ENCODE data around the gene MICOS13.

Gene MICOS13, protein sequence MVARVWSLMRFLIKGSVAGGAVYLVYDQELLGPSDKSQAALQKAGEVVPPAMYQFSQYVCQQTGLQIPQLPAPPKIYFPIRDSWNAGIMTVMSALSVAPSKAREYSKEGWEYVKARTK

GRCh38 chr19:5680437-5681368 is at the start of gene MICOS13, which contains the start of gene HSD11B1L:
Gene MICOS13 (minus strand): TSS chr19:5680516. CDS start chr19:5680486, 30 bp downstream.
Gene HSD11B1L (plus strand): TSS chr19:5681027. CDS start chr19:5684833, 3,806 bp downstream.
- H3K4me3 ChIP-seq (ENCODE audit: low read depth, low read length): peak within 1 kb of the TSS; percentile 74

- H3K4me3 ChIP-seq (ENCODE audit: low read depth, low read length): no peak overlapping the region
Measured at GRCh38 chr19:5727453-5728050, 47.2 kb upstream of the MICOS13 start.

DNA sequence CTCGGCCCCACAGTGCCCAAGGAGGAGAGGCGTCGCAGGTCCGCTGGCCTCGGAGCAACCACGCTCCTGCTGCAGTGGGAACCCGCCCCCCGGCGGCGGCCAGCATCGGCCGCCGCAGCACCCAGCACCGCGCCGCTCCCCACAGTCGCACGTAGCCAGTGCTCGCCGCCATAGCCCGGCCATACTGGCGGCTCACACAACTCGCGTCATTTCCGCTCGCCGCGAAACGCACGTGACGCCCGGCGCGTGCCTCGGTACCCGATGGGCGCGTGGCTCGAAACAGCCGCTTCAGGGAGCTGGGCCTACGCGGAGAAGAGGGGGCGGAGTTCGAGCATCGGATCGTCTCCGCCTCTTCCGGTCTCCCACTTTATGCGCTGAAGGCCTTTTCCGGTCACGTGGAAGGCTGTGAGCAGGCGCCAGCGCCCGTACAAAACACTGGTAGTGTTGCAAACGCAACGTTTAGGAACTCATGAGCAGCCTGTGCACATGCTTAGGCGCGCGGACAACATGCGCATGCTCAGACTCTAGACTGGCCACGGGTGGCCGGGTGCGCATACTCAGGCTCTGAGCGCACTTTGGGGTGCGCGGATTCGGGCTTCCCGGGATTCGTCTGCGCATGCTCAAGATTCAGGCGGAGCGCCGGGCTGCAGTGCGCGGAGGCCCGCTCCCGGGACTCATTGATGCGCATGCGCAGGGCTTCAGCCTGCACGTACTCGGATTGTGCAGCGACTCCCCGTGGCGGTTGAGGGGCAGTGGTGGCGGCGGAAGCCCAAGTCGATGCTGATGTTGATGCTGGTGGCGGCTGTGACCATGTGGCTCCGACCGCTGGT is 39.9 kb upstream of the MICOS13 start, which contains the start of the genes CATSPERD and LONP1:
CATSPERD (plus strand) TSS at position 677 of the 830 bp plus-strand sequence; CDS start at position 778, 101 bp downstream.
LONP1 (minus strand) TSS at position 186 of the 830 bp plus-strand sequence; CDS start at position 172, 14 bp downstream.
- H3K4me3 ChIP-seq (ENCODE audit: low read depth, low read length): peak within 1 kb of the TSS; percentile 98

DNA sequence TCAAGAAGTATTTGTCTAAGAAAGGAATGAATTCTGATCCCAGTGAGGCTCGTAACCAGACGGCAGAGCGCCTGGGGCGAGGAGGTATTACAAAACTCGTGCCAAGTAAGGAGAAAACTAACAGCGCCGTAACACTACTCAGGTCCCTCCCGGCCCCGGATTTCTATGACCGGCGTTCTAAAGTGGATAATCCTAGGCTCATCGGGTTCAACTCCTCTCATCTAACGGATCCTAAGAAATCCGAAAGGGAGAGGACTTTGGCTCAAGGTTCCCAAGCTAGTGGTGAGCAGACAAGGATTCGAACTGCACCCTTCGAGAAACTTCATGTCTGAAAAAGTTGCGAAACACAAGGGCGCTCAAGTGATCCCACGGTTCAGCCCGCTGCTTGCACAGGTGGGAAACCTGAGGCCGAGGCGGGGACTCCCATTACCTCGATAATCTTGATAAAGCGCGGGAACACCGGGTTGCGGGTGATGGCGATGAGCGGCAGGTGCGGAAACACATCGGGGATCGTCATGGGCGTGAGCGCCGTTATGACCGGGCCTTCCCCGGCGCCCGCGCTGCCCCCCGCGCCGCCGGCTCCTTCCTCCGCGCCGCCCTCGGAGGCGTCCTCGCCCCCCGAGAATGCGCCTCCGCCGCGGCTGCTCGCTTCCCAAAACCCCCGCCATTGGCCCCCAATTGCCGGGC is 39.1 kb upstream of the MICOS13 start:
- H3K4me3 ChIP-seq (ENCODE audit: low read depth, low read length): peak overlapping the region; percentile 98

- peak overlapping the region; percentile 98 for H3K4me3 ChIP-seq (ENCODE audit: low read depth, low read length)
Measured at GRCh38 chr19:5718579-5719273, 38.4 kb upstream of the MICOS13 start.

GRCh38 chr19:5718037-5718578 is 37.8 kb upstream of the MICOS13 start:
- H3K4me3 ChIP-seq (ENCODE audit: low read depth, low read length): peak overlapping the region; percentile 98

GRCh38 chr19:5717215-5717935 is 37.1 kb upstream of the MICOS13 start:
- no peak overlapping the region for H3K4me3 ChIP-seq (ENCODE audit: low read depth, low read length)

DNA sequence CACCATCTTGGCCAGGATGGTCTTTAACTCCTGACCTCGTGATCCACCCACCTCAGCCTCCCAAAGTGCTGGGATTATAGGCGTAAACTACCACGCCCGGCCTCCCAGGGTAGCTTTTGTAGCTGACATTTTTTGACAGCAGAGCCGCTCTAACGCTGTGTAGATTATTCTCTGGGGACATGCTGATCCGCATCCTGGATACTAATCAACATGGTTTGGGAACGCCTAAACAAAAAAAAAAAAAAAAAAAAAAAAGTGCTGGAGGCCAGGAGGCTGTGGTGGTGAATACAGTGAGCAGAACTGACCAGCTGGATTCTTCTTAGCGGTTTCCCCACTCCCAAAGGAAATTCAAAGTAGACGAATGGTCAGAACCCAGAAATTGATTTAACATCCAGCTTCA is 34.5 kb upstream of the MICOS13 start:
- no peak overlapping the region for H3K4me3 ChIP-seq (ENCODE audit: low read depth, low read length)

GRCh38 chr19:5713228-5713627 is 32.9 kb upstream of the MICOS13 start:
- no peak overlapping the region for H3K4me3 ChIP-seq (ENCODE audit: low read depth, low read length)

DNA sequence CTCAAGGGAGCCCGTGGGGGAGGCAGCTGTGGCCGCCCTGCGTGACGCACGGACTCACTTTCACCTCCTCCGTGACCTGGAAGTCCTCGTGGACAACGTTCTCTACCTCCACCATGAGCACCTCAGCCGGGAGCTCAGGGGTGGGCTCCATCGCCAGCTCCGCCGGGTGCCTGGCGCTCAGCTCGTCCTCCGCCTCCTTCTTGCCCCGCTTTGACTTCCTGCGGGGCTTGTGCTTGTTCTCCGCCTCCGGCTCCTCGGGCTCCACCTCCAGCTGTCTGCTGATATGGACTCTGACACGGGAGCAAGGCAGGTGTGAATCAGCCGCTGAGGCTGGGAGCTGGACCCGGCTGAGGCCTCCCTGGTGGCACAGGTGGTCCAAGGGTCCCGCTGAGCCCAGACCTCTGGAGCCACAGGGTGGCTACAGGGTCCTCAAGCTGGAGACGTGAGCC is 31.4 kb upstream of the MICOS13 start:
- no peak overlapping the region for H3K4me3 ChIP-seq (ENCODE audit: low read depth, low read length)

DNA sequence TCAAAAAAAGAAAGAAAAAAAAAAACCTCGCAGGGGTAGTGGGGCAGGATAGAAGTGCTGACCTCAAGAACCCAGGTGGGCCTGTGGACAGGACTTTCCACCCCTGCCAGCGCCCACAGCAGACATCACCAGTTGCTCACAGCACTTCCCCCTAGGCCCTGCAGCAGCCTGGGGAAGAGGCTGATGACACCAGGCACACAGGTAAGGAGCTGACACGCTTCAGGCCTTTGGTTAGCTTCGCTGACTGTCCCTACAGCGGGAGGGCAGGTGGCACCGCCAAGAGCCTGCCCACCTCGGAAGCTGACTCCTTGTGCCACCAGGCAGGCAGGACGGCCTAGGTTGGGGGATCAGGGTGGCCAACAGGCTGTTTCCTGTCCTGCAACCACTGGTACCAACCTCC is 30.7 kb upstream of the MICOS13 start:
- H3K4me3 ChIP-seq (ENCODE audit: low read depth, low read length): no peak overlapping the region

DNA sequence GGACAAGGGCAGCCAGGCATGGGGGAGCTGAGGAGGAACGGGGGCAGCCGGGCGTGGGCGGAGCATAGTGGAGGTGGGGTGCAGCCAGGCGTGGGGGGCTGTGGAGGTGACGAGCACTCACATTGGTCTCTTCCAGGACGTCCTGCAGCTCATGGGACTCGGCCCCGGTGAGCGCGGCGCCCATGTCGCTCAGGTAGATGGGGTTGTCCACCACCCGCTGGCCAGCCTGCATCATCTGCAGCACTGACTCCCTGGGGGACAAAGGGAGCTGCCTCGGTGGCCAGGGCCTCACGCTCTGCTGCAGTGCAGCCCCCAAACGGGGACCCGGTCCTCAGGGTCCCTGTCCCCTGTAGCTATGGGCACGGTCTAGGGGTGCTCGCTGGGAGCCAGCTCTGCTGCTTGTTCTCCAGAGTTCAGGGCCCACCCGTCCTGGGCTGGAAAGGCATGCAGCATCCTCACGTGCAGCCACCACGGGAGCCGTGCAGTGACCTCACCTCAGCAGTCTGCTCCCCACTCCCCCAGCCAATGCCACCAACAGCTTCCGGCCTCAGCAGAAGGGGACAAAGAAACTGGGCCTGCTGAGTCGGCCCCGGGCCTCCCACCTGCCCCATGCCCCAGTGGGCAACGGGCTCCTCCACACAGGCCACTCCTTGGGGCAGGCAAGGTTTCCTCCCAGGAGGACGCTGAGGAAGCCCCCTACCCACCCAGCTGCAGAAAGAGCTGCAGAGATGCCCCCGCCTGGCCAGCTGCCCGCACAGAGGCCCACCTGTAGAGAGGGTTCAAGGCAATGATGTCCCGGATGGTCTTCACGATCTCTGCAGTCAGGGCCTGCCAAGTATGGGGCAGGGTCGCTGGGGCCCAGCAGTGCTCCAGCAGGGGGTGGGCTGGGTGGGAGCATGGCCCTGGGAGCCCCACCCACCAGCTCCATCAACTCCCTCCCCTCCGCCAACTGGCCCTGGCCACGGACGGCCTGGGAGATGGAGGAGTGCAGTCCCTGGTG is 27.6 kb upstream of the MICOS13 start:
- H3K4me3 ChIP-seq (ENCODE audit: low read depth, low read length): no peak overlapping the region

GRCh38 chr19:5706876-5707573 is 26.7 kb upstream of the MICOS13 start:
- H3K4me3 ChIP-seq (ENCODE audit: low read depth, low read length): no peak overlapping the region

GRCh38 chr19:5705552-5705951 is 25.2 kb upstream of the MICOS13 start:
- no peak overlapping the region for H3K4me3 ChIP-seq (ENCODE audit: low read depth, low read length)

DNA sequence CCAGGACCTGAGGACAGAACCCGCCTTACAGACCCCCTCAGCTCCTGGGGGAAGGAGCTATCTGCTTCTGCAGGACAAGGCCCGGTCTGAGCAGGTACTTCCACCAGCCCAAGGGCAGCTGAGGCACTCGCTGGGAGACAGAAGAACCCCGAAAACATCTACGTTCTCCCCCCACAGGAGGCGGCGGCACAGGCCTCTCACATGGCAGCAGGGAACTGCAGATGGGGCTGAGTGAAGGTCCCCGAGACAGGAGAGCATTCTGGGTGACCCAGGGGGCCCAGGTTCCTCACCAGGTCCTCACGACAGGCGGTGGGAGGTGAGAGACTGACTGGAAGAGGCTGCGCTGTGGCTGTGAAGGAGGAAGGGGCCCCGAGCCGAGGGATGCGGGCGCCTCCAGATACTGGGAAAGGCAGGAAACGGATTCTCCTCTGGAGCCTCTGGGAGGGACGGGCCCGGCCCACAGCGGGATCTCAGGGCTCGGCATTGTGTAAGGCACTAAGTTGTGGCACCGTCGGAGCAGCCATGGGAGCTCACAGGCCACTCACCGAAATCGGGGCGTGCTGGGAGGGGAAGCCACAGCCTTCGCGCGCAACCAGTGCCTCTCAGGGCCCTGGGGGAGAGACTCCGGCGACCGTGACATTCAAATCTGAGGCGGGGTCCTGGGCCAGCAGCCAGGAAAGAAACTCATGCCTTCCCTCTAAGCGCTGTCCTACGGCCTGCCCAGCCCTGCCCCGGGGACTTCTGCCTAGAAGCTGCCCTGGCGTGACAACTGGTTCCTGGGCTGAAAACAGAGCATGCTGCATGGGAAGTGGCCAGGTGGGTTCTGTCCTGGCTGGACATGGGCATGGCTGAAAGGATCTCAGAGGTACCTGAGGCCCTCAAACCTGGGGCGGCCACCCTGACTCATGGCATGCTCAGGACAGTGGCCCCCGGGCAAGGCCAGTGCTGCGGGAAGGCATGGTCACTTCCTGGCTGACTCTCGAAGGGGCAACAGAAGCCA is 23.8 kb upstream of the MICOS13 start:
- H3K4me3 ChIP-seq (ENCODE audit: low read depth, low read length): no peak overlapping the region
